NCI-H82 treated with DMSO at 0.1 percent for 48 hours (cell line): Measurements from ENCODE around the gene ZNF326.
"Not testable (repeated sequence)": the region's sequence is repeated elsewhere in the genome, so short reads cannot be mapped to it uniquely, and the experiment has no call there.

ENCODE experiments used
- DNase-seq: peaks from one replicate; lab custom pipeline; 2025; ENCODE audit not compliant: unreplicated experiment; lab: John Stamatoyannopoulos, UW

Gene ZNF326

GRCh38 chr1:89996450-89997110 is 1.7 kb downstream of the ZNF326 start:
- no peak for DNase-seq

DNA sequence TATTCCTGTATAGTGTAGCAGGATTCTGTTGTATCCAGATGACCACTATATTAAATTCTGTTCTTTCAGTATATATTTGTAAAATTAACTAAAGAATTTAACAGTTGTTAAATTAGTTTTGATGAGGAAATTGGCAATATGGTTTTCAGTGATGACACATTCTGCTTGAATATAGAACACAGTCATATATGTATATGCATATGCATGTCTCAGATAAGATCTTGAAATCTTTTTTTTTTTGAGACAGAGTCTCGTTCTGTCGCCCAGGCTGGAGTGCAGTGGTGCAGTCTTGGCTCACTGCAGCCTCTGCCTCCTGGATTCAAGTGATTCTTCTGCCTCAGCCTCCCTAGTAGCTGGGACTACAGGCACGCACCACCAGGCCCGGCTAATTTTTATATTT is 2.2 kb downstream of the ZNF326 start:
- not testable (repeated sequence) for DNase-seq

- DNase-seq, result peak; percentile 64
These were observed 3.4 kb downstream of the ZNF326 start for GRCh38 chr1:89998306-89998705.

DNA sequence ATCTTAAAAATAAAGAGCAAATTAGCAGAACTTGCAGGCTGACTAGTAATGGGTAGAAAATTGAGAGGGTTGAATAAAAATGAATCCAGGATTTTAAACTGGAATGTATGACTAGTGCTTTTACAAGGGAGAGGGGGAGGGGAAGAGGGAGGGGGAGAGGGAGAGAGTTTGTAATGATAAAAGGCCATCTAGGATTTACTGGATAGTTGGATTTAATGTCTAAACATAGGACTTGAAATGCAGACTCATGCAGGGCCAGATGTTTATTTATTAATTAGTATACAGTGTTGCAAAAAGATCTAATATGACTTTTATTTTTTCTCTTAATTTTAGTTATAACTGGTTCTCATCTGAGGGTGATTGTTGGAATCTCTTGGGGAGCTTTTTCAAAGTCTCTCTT is 4.3 kb downstream of the ZNF326 start:
- no peak for DNase-seq

GRCh38 chr1:89999628-90000027 is 4.7 kb downstream of the ZNF326 start:
- DNase-seq, result no peak

DNA sequence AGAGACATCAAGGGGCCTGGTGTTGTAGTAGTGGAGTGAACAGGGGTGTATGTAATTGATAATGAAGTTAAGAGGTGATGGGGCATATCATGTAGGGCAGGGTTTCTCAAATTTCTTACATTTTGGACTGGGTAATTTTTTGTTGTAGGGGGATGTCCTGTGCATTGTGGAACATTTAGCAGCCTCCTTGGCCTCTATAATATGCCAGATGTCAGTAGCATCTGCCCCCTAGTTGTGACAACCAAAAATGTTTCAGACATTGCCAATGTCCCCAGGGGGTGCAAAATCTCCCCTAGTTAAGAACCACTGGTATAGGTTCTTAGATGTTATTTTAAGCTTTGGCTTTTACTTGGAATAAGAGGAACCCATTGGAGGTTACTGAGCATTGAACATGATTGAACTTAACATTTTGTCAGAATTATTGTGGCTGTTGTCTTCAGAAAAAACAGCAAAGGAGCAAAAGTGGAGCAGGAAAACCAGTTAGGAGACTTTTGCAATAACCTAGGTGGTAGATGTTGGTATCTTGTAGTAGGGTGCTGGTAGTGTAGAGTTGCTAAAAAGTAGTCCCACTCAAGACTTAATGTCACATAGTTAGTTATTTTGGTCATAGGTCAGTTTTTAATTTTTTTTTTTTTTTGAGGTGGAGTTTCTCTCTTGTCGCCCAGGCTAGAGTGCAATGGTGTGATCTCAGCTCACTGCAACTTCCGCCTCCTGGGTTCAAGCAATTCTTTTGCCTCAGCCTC is 6.2 kb downstream of the ZNF326 start:
- peak; percentile 15 for DNase-seq

- DNase-seq, result no peak
These were observed 13.1 kb downstream of the ZNF326 start for GRCh38 chr1:90007979-90008404.

DNA sequence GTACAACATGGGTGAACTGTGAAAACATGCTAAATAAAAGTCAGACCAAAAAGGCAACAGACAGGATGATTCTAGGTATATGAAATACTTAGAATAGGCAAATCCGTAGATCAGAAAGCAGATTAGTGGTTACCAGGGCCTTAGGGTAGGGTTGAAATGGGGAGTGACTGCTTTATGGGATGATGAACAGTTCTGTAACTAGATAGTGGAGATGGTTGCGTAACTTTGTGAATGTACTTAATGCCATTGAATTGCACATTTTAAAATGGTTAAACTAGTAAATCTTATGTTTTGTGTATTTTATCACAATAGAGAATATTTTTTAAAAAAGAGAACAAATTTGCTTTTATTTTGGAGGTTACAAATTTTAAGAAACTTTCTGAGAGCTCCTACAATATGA is 17.4 kb downstream of the ZNF326 start:
- DNase-seq, result no peak

DNA sequence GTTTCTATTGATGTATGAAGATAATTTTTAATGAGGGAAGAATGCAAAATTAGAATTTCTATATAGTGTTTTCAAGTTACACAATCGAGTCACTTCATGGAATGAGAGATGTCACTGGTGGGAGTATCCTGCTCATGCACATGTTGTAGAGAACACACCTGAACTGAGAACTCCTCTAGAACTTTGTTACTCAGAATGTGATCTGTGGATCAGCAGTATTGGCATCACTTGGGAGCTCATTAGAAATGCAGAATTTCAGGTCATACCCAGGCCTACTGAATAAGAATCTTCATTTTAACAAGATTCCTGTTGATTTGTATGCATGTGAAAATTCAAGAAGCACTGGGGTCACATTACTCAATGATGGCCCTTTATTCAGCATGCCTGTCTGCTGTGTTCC is 28.8 kb downstream of the ZNF326 start:
- DNase-seq, result no peak

DNA sequence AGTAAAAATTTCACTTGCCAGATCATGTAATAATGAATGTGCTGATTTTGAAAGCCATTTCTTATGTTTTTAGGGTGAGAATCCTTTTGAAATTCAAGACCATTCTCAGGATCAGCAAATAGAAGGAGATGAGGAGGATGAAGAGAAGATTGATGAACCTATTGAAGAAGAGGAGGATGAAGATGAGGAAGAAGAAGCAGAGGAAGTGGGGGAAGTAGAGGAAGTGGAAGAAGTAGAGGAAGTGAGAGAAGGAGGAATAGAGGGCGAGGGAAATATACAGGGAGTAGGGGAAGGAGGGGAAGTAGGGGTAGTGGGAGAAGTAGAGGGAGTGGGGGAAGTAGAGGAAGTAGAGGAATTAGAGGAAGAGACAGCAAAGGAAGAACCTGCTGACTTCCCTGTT is 32.4 kb downstream of the ZNF326 start:
- DNase-seq, result no peak

- DNase-seq, result peak; percentile 32
These were observed 44.7 kb downstream of the ZNF326 start for GRCh38 chr1:90039652-90040051.

DNA sequence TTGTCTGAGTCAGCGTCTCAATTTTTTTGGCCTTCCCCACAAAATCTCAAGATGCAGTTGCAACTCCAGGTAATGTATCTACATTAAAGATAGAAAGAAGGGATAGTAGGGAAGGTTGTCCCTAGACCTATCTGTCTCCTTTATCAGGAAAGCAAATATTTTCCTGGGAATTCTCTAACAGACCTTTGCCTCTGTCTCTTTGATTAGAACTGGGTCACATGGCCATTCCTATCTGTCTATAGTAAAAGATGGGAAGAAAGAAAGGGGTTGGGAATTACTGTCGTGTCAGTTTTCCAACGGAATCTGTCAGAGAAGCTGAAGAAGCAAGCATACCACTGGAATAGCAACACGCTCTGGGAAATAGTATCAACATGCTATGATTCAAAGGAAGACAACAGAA is 48.7 kb downstream of the ZNF326 start:
- DNase-seq, result no peak

DNA sequence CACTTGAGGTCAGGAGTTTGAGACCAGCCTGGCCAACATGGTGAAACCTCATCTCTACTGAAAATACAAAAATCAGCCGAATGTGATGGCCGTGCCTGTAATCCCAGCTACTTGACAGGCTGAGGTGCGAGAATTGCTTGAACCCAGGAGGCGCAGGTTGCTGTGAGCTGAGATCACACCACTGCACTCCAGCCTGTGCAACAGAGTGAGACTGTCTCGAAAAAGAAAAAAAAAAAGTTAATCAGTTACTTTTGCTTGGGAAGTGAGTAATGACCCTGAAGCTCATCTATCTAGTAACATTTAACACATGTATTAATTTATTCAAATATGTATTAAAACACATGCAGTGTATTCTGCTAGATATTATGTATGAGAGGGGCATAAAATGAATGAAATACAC is 49.4 kb downstream of the ZNF326 start:
- DNase-seq, result no peak

- DNase-seq, result peak; percentile 18
These were observed 51.1 kb downstream of the ZNF326 start for GRCh38 chr1:90045853-90046563.

- DNase-seq, result no peak
These were observed 51.7 kb downstream of the ZNF326 start for GRCh38 chr1:90046635-90047034.

DNA sequence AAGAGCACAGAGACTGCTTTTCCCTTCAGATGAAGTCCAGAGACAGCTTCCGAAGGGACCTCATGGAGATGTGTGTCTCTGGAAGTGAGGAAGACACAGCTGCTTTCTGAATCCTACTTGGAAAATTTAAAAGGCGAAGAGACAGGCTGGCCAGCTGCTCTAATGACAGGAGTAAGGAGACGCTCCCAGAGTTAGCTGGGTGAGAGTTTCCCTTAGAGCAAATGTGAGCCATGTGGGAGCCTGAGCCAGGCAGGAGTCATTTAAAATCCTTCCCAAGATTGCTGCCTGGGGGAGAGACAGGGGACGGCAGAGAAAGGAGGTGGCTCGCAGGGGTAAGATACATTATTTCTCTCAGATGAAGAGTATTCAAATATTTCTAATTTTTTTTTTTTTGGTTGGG is 53.1 kb downstream of the ZNF326 start:
- DNase-seq, result no peak

GRCh38 chr1:90062700-90063643 is 68.1 kb downstream of the ZNF326 start:
- not testable (repeated sequence) for DNase-seq

DNA sequence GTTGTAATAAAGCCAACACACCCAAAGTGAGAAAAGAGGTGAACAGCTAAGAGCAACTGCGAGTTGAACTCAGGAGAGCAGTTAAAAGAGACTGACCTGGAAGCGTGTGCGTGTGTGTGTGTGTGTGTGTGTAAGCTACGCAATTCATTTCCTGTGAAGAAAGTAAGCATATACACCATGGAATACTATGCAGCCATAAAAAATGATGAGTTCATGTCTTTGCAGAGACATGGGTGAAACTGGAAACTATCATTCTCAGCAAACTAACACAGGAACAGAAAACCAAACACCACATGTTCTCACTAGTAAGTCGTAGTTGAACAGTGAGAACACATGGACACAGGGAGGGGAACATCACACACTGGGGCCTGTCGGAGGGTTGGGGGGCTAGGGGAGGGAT is 69.2 kb downstream of the ZNF326 start:
- DNase-seq, result not testable (repeated sequence)

GRCh38 chr1:90067194-90067931 is 72.5 kb downstream of the ZNF326 start:
- no peak for DNase-seq

DNA sequence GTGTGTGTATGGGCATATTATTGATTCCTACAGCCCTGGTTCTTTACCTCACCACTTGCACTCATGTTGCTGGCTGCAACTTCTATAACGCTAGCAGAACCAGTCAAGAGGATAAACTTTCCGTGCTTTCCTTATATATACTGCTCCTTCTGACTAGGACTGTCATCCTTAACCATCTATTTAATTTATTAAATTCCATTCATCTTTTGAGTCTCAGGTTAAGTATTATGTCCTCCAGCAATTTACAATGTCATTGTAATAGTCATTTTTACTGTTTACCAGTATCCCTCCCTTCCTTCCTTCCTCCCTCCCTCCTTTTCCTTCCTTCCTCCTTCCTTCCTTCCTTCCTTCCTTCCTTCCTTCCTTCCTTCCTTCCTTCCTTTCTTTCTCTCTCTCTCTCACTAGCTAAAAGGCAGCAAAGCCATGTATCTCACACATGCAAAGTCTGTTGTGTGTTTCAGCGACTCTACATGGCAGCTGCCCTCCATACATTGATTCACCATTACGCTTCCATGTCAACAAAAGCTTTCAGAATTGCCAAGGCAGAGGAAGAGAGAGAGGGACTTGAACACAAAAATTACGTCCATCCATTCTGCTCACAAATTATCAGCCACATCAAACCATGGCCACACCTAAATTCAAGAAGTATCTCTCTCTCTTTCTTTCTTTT is 73.8 kb downstream of the ZNF326 start:
- no peak for DNase-seq
